ENCODE data around the gene FSTL4.

FSTL4 gene

GRCh38 chr5:133319905-133320520, 292.3 kb downstream of the FSTL4 start:
- DNase-seq (ENCODE audit: low read depth), result no peak

GRCh38 chr5:133319244-133319643, 293.1 kb downstream of the FSTL4 start:
- no peak for DNase-seq (ENCODE audit: low read depth)

GRCh38 chr5:133317558-133317957, 294.8 kb downstream of the FSTL4 start:
- DNase-seq (ENCODE audit: low read depth), result no peak

GRCh38 chr5:133316346-133317343, 295.7 kb downstream of the FSTL4 start:
- no peak for DNase-seq (ENCODE audit: low read depth)

GRCh38 chr5:133314086-133314485, 298.3 kb downstream of the FSTL4 start:
- no peak for DNase-seq (ENCODE audit: low read depth)

- no peak for DNase-seq (ENCODE audit: low read depth)
Observed at GRCh38 chr5:133311176-133311575, 301.2 kb downstream of the FSTL4 start.

- DNase-seq (ENCODE audit: low read depth), result no peak
Observed at GRCh38 chr5:133309984-133310621, 302.2 kb downstream of the FSTL4 start.

GRCh38 chr5:133309166-133309795, 303.1 kb downstream of the FSTL4 start:
- DNase-seq (ENCODE audit: low read depth), result no peak

GRCh38 chr5:133307275-133307674, 305.1 kb downstream of the FSTL4 start:
- DNase-seq (ENCODE audit: low read depth), result no peak

- no peak for DNase-seq (ENCODE audit: low read depth)
Observed at GRCh38 chr5:133304707-133305216, 307.6 kb downstream of the FSTL4 start.

- DNase-seq (ENCODE audit: low read depth), result no peak
Observed at GRCh38 chr5:133304178-133304577, 308.2 kb downstream of the FSTL4 start.

- no peak for DNase-seq (ENCODE audit: low read depth)
Observed at GRCh38 chr5:133303298-133303697, 309.0 kb downstream of the FSTL4 start.

GRCh38 chr5:133299728-133300127, 312.6 kb downstream of the FSTL4 start:
- DNase-seq (ENCODE audit: low read depth), result no peak

- DNase-seq (ENCODE audit: low read depth), result no peak
Observed at GRCh38 chr5:133299021-133299420, 313.3 kb downstream of the FSTL4 start.

- DNase-seq (ENCODE audit: low read depth), result no peak
Observed at GRCh38 chr5:133298447-133298846, 313.9 kb downstream of the FSTL4 start.

- DNase-seq (ENCODE audit: low read depth), result no peak
Observed at GRCh38 chr5:133297293-133297692, 315.0 kb downstream of the FSTL4 start.

GRCh38 chr5:133296624-133297023, 315.7 kb downstream of the FSTL4 start:
- no peak for DNase-seq (ENCODE audit: low read depth)

GRCh38 chr5:133295520-133295919, 316.8 kb downstream of the FSTL4 start:
- no peak for DNase-seq (ENCODE audit: low read depth)

GRCh38 chr5:133294380-133294779, 318.0 kb downstream of the FSTL4 start:
- DNase-seq (ENCODE audit: low read depth), result no peak

- DNase-seq (ENCODE audit: low read depth), result no peak
Observed at GRCh38 chr5:133293960-133294359, 318.4 kb downstream of the FSTL4 start.

GRCh38 chr5:133292300-133292699, 320.0 kb downstream of the FSTL4 start:
- DNase-seq (ENCODE audit: low read depth), result no peak

- no peak for DNase-seq (ENCODE audit: low read depth)
Observed at GRCh38 chr5:133291524-133291923, 320.8 kb downstream of the FSTL4 start.

All from activated T-helper 1 cell treated with Interleukin-2 at 50 U/mL for 16 hours (primary cell).